Right renal pelvis (tissue), 4 donors: ENCODE measurements around the gene PTPRQ. TPM values are rescaled to one million over a fixed set of nuclear protein-coding genes. Genes with fewer than 3 reads are reported as not detected.

Experiments used
- DNase-seq, 4 donors: peaks; one replicate each; pipeline ENCODE4 v3.0.0-alpha.2; 2013; ENCODE audit warnings: low read depth in 4 of 4, low spot score in 3 of 4, missing footprints in 1 of 4
- polyA plus RNA-seq, 4 donors: library from polyadenylated mRNA; unstranded; fragments of 120-200 nt; gene quantifications; one replicate each; pipeline ENCODE4 v1.2.1, GENCODE V29; 2013; ENCODE audit not compliant: insufficient read length in 4 of 4

PTPRQ gene
- polyA plus RNA-seq, 4 donors, result 16.3 to 31.5 (median 22.9) TPM

DNA sequence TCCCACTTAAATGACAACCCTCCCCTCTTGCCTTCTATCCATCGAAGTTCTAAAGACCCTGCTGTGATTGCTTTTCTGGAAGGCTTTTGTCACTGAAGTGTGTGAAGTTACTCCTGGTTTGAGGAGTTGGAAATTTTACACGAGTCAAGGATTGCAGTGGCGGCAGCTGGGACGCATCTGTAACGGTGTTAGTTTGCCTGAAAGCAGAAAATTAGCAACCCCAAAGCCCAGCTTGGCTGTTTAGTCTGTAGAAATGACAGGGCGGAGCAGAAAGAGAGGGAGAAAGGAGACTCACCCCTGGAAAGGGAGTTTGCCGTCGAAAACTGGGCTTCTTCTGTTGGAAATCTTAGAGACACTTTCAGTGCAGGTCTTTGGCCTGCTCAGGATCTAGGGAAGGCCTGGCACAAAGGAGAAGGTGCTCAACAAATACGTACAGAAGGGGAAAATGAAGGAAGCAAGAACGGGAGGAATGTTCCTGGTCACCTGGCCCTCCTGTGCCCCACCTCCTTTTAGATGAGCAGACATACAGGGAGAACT, 271.7 kb downstream of the PTPRQ start:
- no peak for DNase-seq

DNA sequence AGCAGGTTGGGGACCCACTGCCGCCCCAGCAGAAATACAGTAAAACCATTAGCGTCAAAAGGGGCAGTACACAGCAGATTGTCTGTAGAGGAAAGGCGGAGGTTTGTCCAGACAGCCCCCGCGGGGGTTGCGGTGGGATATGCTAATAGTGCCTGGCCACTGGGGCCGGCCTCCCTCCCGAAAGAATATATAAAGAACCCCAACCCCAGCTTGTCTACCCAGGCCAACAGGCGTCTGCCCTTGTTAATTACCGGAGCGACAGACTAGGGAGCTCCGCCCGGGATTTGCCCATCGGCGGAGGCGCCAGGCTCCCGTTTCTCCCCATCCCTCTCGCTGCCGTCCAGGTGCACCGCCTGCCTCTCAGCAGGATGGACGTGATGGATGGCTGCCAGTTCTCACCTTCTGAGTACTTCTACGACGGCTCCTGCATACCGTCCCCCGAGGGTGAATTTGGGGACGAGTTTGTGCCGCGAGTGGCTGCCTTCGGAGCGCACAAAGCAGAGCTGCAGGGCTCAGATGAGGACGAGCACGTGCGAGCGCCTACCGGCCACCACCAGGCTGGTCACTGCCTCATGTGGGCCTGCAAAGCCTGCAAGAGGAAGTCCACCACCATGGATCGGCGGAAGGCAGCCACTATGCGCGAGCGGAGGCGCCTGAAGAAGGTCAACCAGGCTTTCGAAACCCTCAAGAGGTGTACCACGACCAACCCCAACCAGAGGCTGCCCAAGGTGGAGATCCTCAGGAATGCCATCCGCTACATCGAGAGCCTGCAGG, 272.8 kb downstream of the PTPRQ start, which contains the start of gene MYF5:
TSS of gene MYF5 (plus strand) at position 217 of the 774 bp plus-strand sequence. CDS start at position 369, 152 bp downstream.
- no peak for DNase-seq

GRCh38 chr12:80717856-80718255, 273.8 kb downstream of the PTPRQ start:
- no peak for DNase-seq

DNA sequence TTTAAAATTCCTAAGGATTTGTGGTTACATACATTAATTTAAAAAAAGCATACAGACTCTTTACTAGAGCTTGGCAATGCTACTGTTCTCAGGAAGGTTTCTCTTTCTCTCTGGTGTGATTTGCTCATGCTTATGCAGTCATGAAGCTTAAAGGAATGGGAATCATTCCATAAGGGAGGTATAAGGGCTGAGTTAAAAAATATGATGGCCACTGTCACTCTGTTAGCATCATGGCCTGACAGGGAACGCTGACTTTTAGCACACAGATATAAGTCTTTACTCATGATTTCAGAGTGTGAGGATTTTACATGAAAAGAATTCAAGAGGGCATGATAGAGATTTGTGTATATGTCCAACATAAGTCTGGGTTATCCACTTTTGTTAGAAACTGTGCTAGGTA, 276.5 kb downstream of the PTPRQ start:
- DNase-seq, result no peak

DNA sequence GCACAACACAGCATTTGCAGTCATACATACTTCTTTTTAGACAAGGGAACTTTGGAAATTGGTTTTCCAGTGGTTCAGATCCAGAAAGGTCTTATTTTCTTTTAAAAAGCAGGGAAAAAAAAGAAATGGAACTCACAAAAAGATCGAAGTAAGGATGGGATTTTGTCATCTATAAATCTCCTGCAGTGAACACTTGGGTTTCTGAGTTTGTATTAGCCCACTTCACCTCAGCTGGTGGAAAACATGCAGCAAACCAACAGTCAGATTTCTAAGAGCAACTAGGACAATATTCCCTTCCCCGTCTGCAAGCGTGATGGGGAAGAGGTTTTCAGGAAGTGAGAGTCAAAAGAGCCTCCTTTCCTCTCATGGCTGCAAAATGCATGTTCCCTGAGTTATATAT, 277.3 kb downstream of the PTPRQ start:
- DNase-seq, result no peak
